Loucy (cell line): ENCODE measurements around the gene LYRM4.

Experiments used
- EZH2phosphoT487 ChIP-seq: fragments of 200-600 bp; IDR thresholded peaks from 2 replicates; pipeline ENCODE4 v1.6.1; 2018; ENCODE audit warnings: antibody characterized with exemption, mild to moderate bottlenecking, moderate library complexity, borderline replicate concordance
- TF ChIP-seq, protein P1 (sequence below): fragments of 200-600 bp; sonication (generic); conservative IDR thresholded peaks from 2 replicates; pipeline ENCODE4 v1.5.1; 2014; ENCODE audit warnings: mild to moderate bottlenecking, antibody characterized with exemption, low read length

GRCh38 chr6:5151360-5151954, 109.3 kb downstream of the LYRM4 start:
- TF ChIP-seq, protein P1, sequence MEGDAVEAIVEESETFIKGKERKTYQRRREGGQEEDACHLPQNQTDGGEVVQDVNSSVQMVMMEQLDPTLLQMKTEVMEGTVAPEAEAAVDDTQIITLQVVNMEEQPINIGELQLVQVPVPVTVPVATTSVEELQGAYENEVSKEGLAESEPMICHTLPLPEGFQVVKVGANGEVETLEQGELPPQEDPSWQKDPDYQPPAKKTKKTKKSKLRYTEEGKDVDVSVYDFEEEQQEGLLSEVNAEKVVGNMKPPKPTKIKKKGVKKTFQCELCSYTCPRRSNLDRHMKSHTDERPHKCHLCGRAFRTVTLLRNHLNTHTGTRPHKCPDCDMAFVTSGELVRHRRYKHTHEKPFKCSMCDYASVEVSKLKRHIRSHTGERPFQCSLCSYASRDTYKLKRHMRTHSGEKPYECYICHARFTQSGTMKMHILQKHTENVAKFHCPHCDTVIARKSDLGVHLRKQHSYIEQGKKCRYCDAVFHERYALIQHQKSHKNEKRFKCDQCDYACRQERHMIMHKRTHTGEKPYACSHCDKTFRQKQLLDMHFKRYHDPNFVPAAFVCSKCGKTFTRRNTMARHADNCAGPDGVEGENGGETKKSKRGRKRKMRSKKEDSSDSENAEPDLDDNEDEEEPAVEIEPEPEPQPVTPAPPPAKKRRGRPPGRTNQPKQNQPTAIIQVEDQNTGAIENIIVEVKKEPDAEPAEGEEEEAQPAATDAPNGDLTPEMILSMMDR: no peak
- TF ChIP-seq EZH2phosphoT487: no peak
